Endothelial cell (in vitro differentiated cells): ENCODE data around the gene FGF4. TPM values are rescaled to one million over a fixed set of nuclear protein-coding genes. Genes with fewer than 3 reads are reported as not detected.

Experiments used
- DNase-seq: peaks from one replicate; pipeline ENCODE4 v3.0.0; 2021; ENCODE audit warnings: low spot score
- H3K27ac Mint-ChIP-seq: one replicate; pipeline ENCODE4 v1.8.0; 2021; ENCODE audit warnings: mixed read lengths, inconsistent platforms; ENCODE audit not compliant: unreplicated experiment
- H3K27me3 Mint-ChIP-seq: one replicate; pipeline ENCODE4 v1.8.0; 2021; ENCODE audit warnings: mild to moderate bottlenecking, moderate library complexity, mixed read lengths, inconsistent platforms; ENCODE audit not compliant: unreplicated experiment
- H3K36me3 Mint-ChIP-seq: one replicate; pipeline ENCODE4 v1.8.0; 2021; ENCODE audit warnings: mild to moderate bottlenecking, low read depth, mixed read lengths, inconsistent platforms; ENCODE audit not compliant: unreplicated experiment
- H3K4me1 Mint-ChIP-seq: one replicate; pipeline ENCODE4 v1.8.0; 2021; ENCODE audit warnings: mild to moderate bottlenecking, mixed read lengths, inconsistent platforms; ENCODE audit not compliant: unreplicated experiment
- H3K4me3 Mint-ChIP-seq: one replicate; pipeline ENCODE4 v1.8.0; 2021; ENCODE audit warnings: mild to moderate bottlenecking, mixed read lengths, inconsistent platforms; ENCODE audit not compliant: unreplicated experiment
- H3K9me3 Mint-ChIP-seq: one replicate; pipeline ENCODE4 v1.8.0; 2021; ENCODE audit warnings: mixed read lengths, inconsistent platforms; ENCODE audit not compliant: unreplicated experiment
- CTCF ChIP-seq: fragments of 200-600 bp; sonication (generic); IDR thresholded peaks from one replicate; pipeline ENCODE4 v1.5.0; 2021; ENCODE audit warnings: antibody characterized with exemption; ENCODE audit not compliant: unreplicated experiment
- total RNA-seq: library from RNA; stranded (reverse); fragmentation: NEBNext Ultra II Directional; extraction: Animal tissue kit (Norgen Biotek cat#: 25700); gene quantifications from one replicate; pipeline ENCODE4 v1.2.1, GENCODE V29; 2021; ENCODE audit not compliant: unreplicated experiment

FGF4 gene
- total RNA-seq, 1 donor from 2014 or later = not detected

- Mint-ChIP-seq H3K27me3 (peaks cover 1% of the 10 kb centered on the region), H3K4me1 (no peaks in the 10 kb centered on the region), H3K9me3 (no peaks in the 10 kb centered on the region), H3K27ac (no peak overlapping the region), H3K36me3 (peaks cover 4% of the 10 kb centered on the region), H3K4me3 (no peak overlapping the region)
- no peak for TF ChIP-seq CTCF
- DNase-seq = no peak
Measured at GRCh38 chr11:69791276-69792180, 16.4 kb upstream of the FGF4 start.

GRCh38 chr11:69788956-69789355 lies 13.8 kb upstream of the FGF4 start:
- no peak for TF ChIP-seq CTCF
- Mint-ChIP-seq H3K27me3 (no peaks in the 10 kb centered on the region), H3K4me3 (no peak overlapping the region), H3K36me3 (peaks cover 4% of the 10 kb centered on the region), H3K9me3 (no peaks in the 10 kb centered on the region), H3K4me1 (no peaks in the 10 kb centered on the region), H3K27ac (no peak overlapping the region)
- DNase-seq = no peak

- H3K27me3 Mint-ChIP-seq = no peaks in the 10 kb centered on the region
- no peaks in the 10 kb centered on the region for H3K4me1 Mint-ChIP-seq
- no peak overlapping the region for H3K4me3 Mint-ChIP-seq
- peaks cover under 1% of the 10 kb centered on the region for H3K36me3 Mint-ChIP-seq
- no peaks in the 10 kb centered on the region for H3K9me3 Mint-ChIP-seq
- TF ChIP-seq CTCF = no peak
- no peak overlapping the region for H3K27ac Mint-ChIP-seq
- DNase-seq = no peak
Measured at GRCh38 chr11:69787906-69788305, 12.8 kb upstream of the FGF4 start.

GRCh38 chr11:69787457-69787856 lies 12.3 kb upstream of the FGF4 start:
- no peaks in the 10 kb centered on the region for H3K9me3 Mint-ChIP-seq
- no peak overlapping the region for H3K27ac Mint-ChIP-seq
- no peak for DNase-seq
- no peaks in the 10 kb centered on the region for H3K36me3 Mint-ChIP-seq
- no peaks in the 10 kb centered on the region for H3K4me1 Mint-ChIP-seq
- H3K4me3 Mint-ChIP-seq = no peak overlapping the region
- H3K27me3 Mint-ChIP-seq = no peaks in the 10 kb centered on the region
- no peak for TF ChIP-seq CTCF

GRCh38 chr11:69781241-69781640 lies 6.1 kb upstream of the FGF4 start:
- H3K4me1 Mint-ChIP-seq = no peaks in the 10 kb centered on the region
- H3K9me3 Mint-ChIP-seq = no peaks in the 10 kb centered on the region
- no peaks in the 10 kb centered on the region for H3K36me3 Mint-ChIP-seq
- DNase-seq = no peak
- no peak for TF ChIP-seq CTCF
- H3K27ac Mint-ChIP-seq = no peak overlapping the region
- H3K4me3 Mint-ChIP-seq = no peak overlapping the region
- H3K27me3 Mint-ChIP-seq = peaks cover 11% of the 10 kb centered on the region
